ENCODE measurements around the gene PTPRJ. TPM values are rescaled to one million over a fixed set of nuclear protein-coding genes. Genes with fewer than 3 reads are reported as not detected.

Gene PTPRJ
- total RNA-seq, 2 donors from 2014 or later: 26.5 to 37.4 TPM

DNA sequence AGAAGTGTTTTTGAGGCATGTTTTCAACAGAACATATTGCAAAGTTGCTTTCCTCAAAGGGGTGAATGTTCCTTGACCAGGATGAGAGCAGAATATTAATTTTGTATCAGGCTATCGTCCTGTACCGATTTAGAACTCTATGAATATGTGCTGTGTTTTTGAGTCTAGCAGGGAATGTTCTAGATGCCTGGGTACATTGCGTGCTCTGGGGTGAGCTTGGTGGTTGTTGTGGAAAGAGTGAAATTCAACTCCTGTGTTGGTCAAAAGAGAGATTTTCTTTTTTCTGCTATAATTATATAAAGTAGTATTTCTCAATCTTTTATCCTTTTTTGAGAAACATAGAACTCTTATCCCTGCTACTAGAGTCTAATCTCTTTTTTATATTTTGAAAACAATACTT, 185.1 kb downstream of the PTPRJ start:
- H3K4me3 Mint-ChIP-seq: no peak overlapping the region
- Histone ChIP-seq H3K4me1 (ENCODE audit: control insufficient read depth, insufficient read depth, low read length) (no peaks in the 10 kb centered on the region), H3K9ac (ENCODE audit: extremely low read depth, low read length, poor library complexity, severe bottlenecking) (no peak overlapping the region), H3K27ac (ENCODE audit: low read depth, low read length) (no peak overlapping the region), H3K9me3 (ENCODE audit: control insufficient read depth, low read length) (no peaks in the 10 kb centered on the region), H3K4me3 (ENCODE audit: low read length) (no peak overlapping the region), H3K36me3 (ENCODE audit: control insufficient read depth, insufficient read depth, low read length) (peaks cover 34% of the 10 kb centered on the region), H3K27me3 (ENCODE audit: control insufficient read depth, insufficient read depth, low read length, poor library complexity, severe bottlenecking) (no peaks in the 10 kb centered on the region)
- peaks cover 44% of the 10 kb centered on the region for H3K36me3 Mint-ChIP-seq (ENCODE audit: low read depth)
- 62 to 63% methylated on average over 3 of the region's 3 CpGs for WGBS, 2 experiments (ENCODE audit: insufficient coverage in 1 of 2, insufficient read length in 1 of 2)
- no peaks in the 10 kb centered on the region for H3K9me3 Mint-ChIP-seq
- no peak overlapping the region for H3K27ac Mint-ChIP-seq
- no peaks in the 10 kb centered on the region for H3K4me1 Mint-ChIP-seq
- H3K27me3 Mint-ChIP-seq (ENCODE audit: insufficient read depth): no peaks in the 10 kb centered on the region
- TF ChIP-seq CTCF (conservative IDR thresholded peaks at IDR 0.05): no peak
- no peak for DNase-seq

GRCh38 chr11:48167380-48167779, 187.0 kb downstream of the PTPRJ start:
- H3K36me3 ChIP-seq (ENCODE audit: control insufficient read depth, insufficient read depth, low read length): peaks cover 30% of the 10 kb centered on the region
- Mint-ChIP-seq H3K27ac (no peak overlapping the region), H3K27me3 (ENCODE audit: insufficient read depth) (no peaks in the 10 kb centered on the region), H3K9me3 (no peaks in the 10 kb centered on the region), H3K4me1 (no peaks in the 10 kb centered on the region), H3K36me3 (ENCODE audit: low read depth) (peaks cover 44% of the 10 kb centered on the region), H3K4me3 (no peak overlapping the region)
- H3K27ac ChIP-seq (ENCODE audit: low read depth, low read length): no peak overlapping the region
- 97% methylated on average over 6 of the region's 6 CpGs for WGBS, 2 experiments (ENCODE audit: insufficient coverage in 1 of 2, insufficient read length in 1 of 2)
- H3K4me3 ChIP-seq (ENCODE audit: low read length): no peak overlapping the region
- DNase-seq: no peak
- H3K9me3 ChIP-seq (ENCODE audit: control insufficient read depth, low read length): no peaks in the 10 kb centered on the region
- no peak for TF ChIP-seq CTCF (conservative IDR thresholded peaks at IDR 0.05)
- no peak overlapping the region for H3K9ac ChIP-seq (ENCODE audit: extremely low read depth, low read length, poor library complexity, severe bottlenecking)
- no peaks in the 10 kb centered on the region for H3K4me1 ChIP-seq (ENCODE audit: control insufficient read depth, insufficient read depth, low read length)
- H3K27me3 ChIP-seq (ENCODE audit: control insufficient read depth, insufficient read depth, low read length, poor library complexity, severe bottlenecking): no peaks in the 10 kb centered on the region

GRCh38 chr11:48168815-48169214, 188.5 kb downstream of the PTPRJ start:
- Mint-ChIP-seq H3K9me3 (no peaks in the 10 kb centered on the region), H3K27ac (no peak overlapping the region)
- 95 to 96% methylated on average over 4 to 6 of the region's 6 CpGs for WGBS, 2 experiments (ENCODE audit: insufficient coverage in 1 of 2, insufficient read length in 1 of 2)

More at GRCh38 chr11:48168815-48169214, 188.5 kb downstream of the PTPRJ start:
- H3K36me3 Mint-ChIP-seq (ENCODE audit: low read depth): peaks cover 40% of the 10 kb centered on the region
- Histone ChIP-seq H3K4me1 (ENCODE audit: control insufficient read depth, insufficient read depth, low read length) (no peaks in the 10 kb centered on the region), H3K4me3 (ENCODE audit: low read length) (no peak overlapping the region), H3K27me3 (ENCODE audit: control insufficient read depth, insufficient read depth, low read length, poor library complexity, severe bottlenecking) (no peaks in the 10 kb centered on the region), H3K27ac (ENCODE audit: low read depth, low read length) (no peak overlapping the region), H3K36me3 (ENCODE audit: control insufficient read depth, insufficient read depth, low read length) (peaks cover 22% of the 10 kb centered on the region), H3K9ac (ENCODE audit: extremely low read depth, low read length, poor library complexity, severe bottlenecking) (no peak overlapping the region), H3K9me3 (ENCODE audit: control insufficient read depth, low read length) (no peaks in the 10 kb centered on the region)
- no peaks in the 10 kb centered on the region for H3K27me3 Mint-ChIP-seq (ENCODE audit: insufficient read depth)
- no peak for DNase-seq
- TF ChIP-seq CTCF (conservative IDR thresholded peaks at IDR 0.05): no peak
- no peaks in the 10 kb centered on the region for H3K4me1 Mint-ChIP-seq
- H3K4me3 Mint-ChIP-seq: no peak overlapping the region

Measured in endodermal cell (in vitro differentiated cells).